GM12892 (cell line): Measurements from ENCODE around the gene DNER.

Experiments
- POLR2A ChIP-seq: IDR thresholded peaks from 2 replicates; pipeline ENCODE4 v1.6.1; 2011; ENCODE audit warnings: low read depth, low read length, control low read depth
- POLR2AphosphoS5 ChIP-seq: IDR thresholded peaks from 2 replicates; pipeline ENCODE4 v1.6.1; 2011; ENCODE audit warnings: low read depth, low read length, control low read depth
- TAF1 ChIP-seq: IDR thresholded peaks from 2 replicates; pipeline ENCODE4 v1.6.1; 2011; ENCODE audit warnings: low read depth, mild to moderate bottlenecking, control low read depth, low read length, borderline replicate concordance

GRCh38 chr2:229412686-229413085, 301.7 kb downstream of the DNER start:
- no peak for TF ChIP-seq POLR2A
- TF ChIP-seq POLR2AphosphoS5 = no peak
- no peak for TF ChIP-seq TAF1
